DND-41 (cell line): ENCODE data around the gene RWDD3.

Experiments used
- ATAC-seq: fragments of 200-7000 bp; cut with Tn5 transposase; 3 replicates; pipeline ENCODE4 v1.9.1; 2021; ENCODE audit warnings: low read depth; ENCODE audit not compliant: insufficient read depth
- DNase-seq: peaks from one replicate; pipeline ENCODE4 v3.0.0-alpha.2; 2020
- H2AFZ ChIP-seq: 2 replicates; pipeline ENCODE4 v1.6.0; 2012; ENCODE audit warnings: low read depth, low read length
- H3K27ac ChIP-seq: 2 replicates; pipeline ENCODE4 v1.5.1; 2012; ENCODE audit warnings: low read length, inconsistent platforms
- H3K27me3 ChIP-seq: fragments of 200-600 bp; sonication (generic); 2 replicates; pipeline ENCODE4 v1.6.0; 2012; ENCODE audit warnings: low read length, mild to moderate bottlenecking, inconsistent platforms; ENCODE audit not compliant: insufficient read depth, poor library complexity
- H3K36me3 ChIP-seq: 2 replicates; pipeline ENCODE4 v1.5.1; 2012; ENCODE audit warnings: low read length, inconsistent platforms; ENCODE audit not compliant: insufficient read depth
- H3K4me1 ChIP-seq: 2 replicates; pipeline ENCODE4 v1.5.1; 2012; ENCODE audit warnings: mild to moderate bottlenecking, low read length; ENCODE audit not compliant: insufficient read depth
- H3K4me2 ChIP-seq: 2 replicates; pipeline ENCODE4 v1.6.0; 2012; ENCODE audit warnings: mild to moderate bottlenecking, moderate library complexity, low read length, inconsistent platforms; ENCODE audit not compliant: insufficient read depth
- H3K4me3 ChIP-seq, 2 experiments: fragments of 200-600 bp in 1 of 2; shearing (Covaris generic) in 1 of 2; 2 replicates each; pipeline ENCODE4 v1.5.1; 2012 to 2016; ENCODE audit warnings: inconsistent platforms in 2 of 2, low read length in 2 of 2, mild to moderate bottlenecking in 2 of 2, low read depth in 1 of 2, moderate library complexity in 1 of 2
- H3K79me2 ChIP-seq: 2 replicates; pipeline ENCODE4 v1.6.0; 2012; ENCODE audit warnings: low read length, inconsistent platforms; ENCODE audit not compliant: insufficient read depth
- H3K9ac ChIP-seq: 2 replicates; pipeline ENCODE4 v1.6.0; 2012; ENCODE audit warnings: low read depth, mild to moderate bottlenecking, inconsistent platforms, low read length, moderate library complexity
- H3K9me3 ChIP-seq: 2 replicates; pipeline ENCODE4 v1.5.1; 2012; ENCODE audit warnings: low read length, moderate library complexity, mild to moderate bottlenecking, inconsistent platforms; ENCODE audit not compliant: insufficient read depth, severe bottlenecking
- H4K20me1 ChIP-seq: 2 replicates; pipeline ENCODE4 v1.6.0; 2012; ENCODE audit warnings: low read length; ENCODE audit not compliant: insufficient read depth
- CTCF ChIP-seq: IDR thresholded peaks from 2 replicates; pipeline ENCODE4 v1.5.1; 2012; ENCODE audit warnings: borderline replicate concordance, low read length, moderate library complexity, mild to moderate bottlenecking; ENCODE audit not compliant: poor library complexity, severe bottlenecking; ENCODE audit errors: extremely low read depth
- EZH2 ChIP-seq: IDR thresholded peaks from 3 replicates; pipeline ENCODE4 v1.6.1; 2012; ENCODE audit warnings: borderline replicate concordance, low read depth, mild to moderate bottlenecking, moderate library complexity, low read length, inconsistent platforms; ENCODE audit not compliant: severe bottlenecking

The RWDD3 gene

GRCh38 chr1:95281781-95282517, 47.9 kb downstream of the RWDD3 start:
- H3K4me2 ChIP-seq: no peak overlapping the region
- no peak overlapping the region for H3K9ac ChIP-seq
- no peak for DNase-seq
- no peak overlapping the region for H2AFZ ChIP-seq
- TF ChIP-seq EZH2 (no peak), CTCF (no peak)
- no peaks in the 10 kb centered on the region for H4K20me1 ChIP-seq
- no peaks in the 10 kb centered on the region for H3K9me3 ChIP-seq
- peaks cover 4% of the 10 kb centered on the region for H3K27me3 ChIP-seq
- H3K4me3 ChIP-seq: no peak overlapping the region
- no peaks in the 10 kb centered on the region for H3K4me1 ChIP-seq
- ATAC-seq: no peak
- H3K27ac ChIP-seq: no peak overlapping the region
- no peaks in the 10 kb centered on the region for H3K36me3 ChIP-seq
- H3K79me2 ChIP-seq: no peaks in the 10 kb centered on the region

GRCh38 chr1:95282518-95282895, 48.5 kb downstream of the RWDD3 start:
- Histone ChIP-seq H3K4me2 (no peak overlapping the region), H3K36me3 (no peaks in the 10 kb centered on the region), H3K4me1 (no peaks in the 10 kb centered on the region), H3K9me3 (no peaks in the 10 kb centered on the region), H3K4me3 (no peak overlapping the region), H3K79me2 (no peaks in the 10 kb centered on the region), H3K27me3 (peaks cover 4% of the 10 kb centered on the region), H3K9ac (no peak overlapping the region), H3K27ac (no peak overlapping the region), H4K20me1 (no peaks in the 10 kb centered on the region), H2AFZ (no peak overlapping the region)
- no peak for DNase-seq
- TF ChIP-seq EZH2: no peak
- ATAC-seq: no peak

- H3K27me3 ChIP-seq: peaks cover 4% of the 10 kb centered on the region
- H2AFZ ChIP-seq: no peak overlapping the region
- H4K20me1 ChIP-seq: no peaks in the 10 kb centered on the region
- no peaks in the 10 kb centered on the region for H3K9me3 ChIP-seq
- H3K4me3 ChIP-seq: no peak overlapping the region
- H3K36me3 ChIP-seq: no peaks in the 10 kb centered on the region
- TF ChIP-seq CTCF (no peak), EZH2 (no peak)
- H3K27ac ChIP-seq: no peak overlapping the region
- no peaks in the 10 kb centered on the region for H3K79me2 ChIP-seq
- ATAC-seq (no peak), DNase-seq (no peak)
- H3K4me2 ChIP-seq: no peak overlapping the region
- H3K4me1 ChIP-seq: no peaks in the 10 kb centered on the region
- H3K9ac ChIP-seq: no peak overlapping the region
Observed at GRCh38 chr1:95284420-95284819, 50.4 kb downstream of the RWDD3 start.

GRCh38 chr1:95286479-95286878, 52.5 kb downstream of the RWDD3 start:
- Histone ChIP-seq H3K36me3 (no peaks in the 10 kb centered on the region), H4K20me1 (no peaks in the 10 kb centered on the region), H3K9ac (no peak overlapping the region), H3K4me1 (no peaks in the 10 kb centered on the region), H3K4me2 (no peak overlapping the region), H3K27ac (no peak overlapping the region), H3K27me3 (peaks cover 4% of the 10 kb centered on the region), H3K4me3 (no peak overlapping the region), H2AFZ (no peak overlapping the region), H3K9me3 (no peaks in the 10 kb centered on the region), H3K79me2 (no peaks in the 10 kb centered on the region)
- ATAC-seq (no peak), DNase-seq (no peak)
- TF ChIP-seq CTCF (no peak), EZH2 (no peak)
